GM21515 (cell line): ENCODE results near the gene MPST.

Experiments
- ATAC-seq: cut with Tn5 transposase; IDR thresholded peaks from one replicate; pipeline ENCODE4 v1.9.1; 2021; ENCODE audit not compliant: unreplicated experiment

MPST gene

DNA sequence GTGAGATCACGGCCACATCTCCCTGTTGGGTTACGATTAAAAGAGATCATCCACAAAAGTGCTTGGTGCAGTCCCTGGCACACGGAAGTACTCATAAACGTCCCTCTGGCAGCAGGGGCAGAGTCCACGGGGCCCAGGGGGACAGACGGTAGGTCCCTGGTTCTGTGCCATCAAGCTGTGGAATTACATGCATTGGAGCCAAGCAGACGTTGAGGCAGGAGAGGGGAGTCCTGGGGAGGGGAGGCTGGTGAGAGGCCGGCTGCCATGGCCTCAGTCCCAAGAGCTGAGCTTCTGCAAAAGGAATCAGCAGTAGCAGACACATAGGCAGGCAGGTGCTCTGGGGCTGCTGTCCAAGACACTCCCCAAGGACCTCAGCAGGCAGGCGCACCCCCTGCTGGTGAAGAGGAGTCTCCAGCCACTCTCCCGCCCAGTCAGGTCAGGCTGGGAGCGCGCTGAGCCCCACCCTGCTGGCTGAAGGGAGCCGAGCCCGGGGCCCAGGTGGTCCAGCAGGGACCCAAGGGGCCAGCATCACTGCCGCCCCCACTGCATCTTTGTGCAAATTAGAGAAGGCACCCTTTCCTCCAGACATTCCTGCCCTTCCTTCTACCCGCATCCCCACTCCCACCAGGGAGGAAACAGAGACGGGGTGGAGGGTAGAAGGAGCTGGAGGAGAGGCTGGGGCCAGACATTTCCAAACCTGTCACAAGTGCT lies 24.4 kb downstream of the MPST start:
- ATAC-seq: peak; percentile 61

DNA sequence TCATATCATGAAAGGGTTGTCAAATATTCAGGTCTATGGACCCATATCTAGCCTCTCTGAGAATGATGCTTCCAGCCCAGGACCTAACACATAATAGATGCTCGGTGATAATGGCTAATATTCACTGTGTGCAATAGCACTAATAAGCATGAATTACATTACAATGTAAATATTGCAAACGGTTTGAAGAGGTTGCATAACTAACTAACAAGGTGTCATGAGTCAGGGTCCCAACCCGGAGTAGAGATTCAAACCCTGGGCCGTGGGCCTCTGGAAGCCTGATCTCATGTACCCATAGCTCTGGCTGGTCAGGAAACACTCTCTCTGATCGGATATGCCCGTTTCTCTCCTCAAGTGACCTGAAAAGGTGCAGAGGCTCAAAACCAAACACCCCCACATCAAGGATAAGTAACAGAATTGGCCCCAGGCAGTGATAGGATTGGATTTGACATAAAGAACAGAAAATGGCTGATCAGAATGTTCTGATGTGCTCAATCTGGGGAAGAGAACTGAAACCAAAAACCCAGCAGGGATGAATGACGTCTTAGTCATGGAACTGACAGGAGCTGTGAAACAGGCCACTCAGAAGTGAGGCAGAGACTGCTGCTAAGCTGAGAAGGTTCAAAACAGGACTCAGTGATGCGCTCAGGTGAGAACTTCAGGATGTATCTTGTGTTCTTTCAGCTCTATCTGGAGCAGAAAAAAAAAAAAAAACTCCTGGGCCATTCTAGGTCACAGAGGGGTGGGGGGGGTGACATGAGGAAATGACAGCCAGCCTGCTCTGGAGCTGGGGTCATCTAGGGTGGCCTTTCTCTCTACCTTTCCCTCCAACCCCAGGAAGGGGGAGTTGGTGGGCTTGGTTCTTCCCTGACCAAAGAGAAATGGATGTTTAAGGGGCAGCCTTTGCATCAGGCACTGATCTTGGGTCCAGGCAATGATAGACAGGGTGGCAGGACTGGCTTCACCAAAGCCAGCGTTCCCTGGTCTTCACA lies 25.4 kb downstream of the MPST start:
- no peak for ATAC-seq

DNA sequence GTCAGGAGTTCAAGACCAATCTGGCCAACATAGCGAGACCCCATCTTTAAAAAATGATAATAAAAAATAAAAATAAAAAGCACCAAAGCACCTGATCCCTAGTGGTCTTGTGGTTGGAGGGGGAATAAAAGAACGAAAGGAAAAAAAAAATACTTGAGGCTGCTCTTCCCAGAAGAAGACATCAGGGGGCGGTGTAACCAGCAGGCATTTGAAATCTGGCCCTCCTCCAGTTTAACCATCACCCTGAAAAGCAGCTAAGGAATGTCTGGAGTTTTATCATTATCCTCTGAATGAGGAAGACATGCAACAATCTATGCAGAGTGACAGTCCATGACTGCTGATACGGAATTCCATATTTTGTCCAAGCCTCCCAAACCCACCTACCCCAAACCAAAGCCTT lies 26.4 kb downstream of the MPST start:
- no peak for ATAC-seq

DNA sequence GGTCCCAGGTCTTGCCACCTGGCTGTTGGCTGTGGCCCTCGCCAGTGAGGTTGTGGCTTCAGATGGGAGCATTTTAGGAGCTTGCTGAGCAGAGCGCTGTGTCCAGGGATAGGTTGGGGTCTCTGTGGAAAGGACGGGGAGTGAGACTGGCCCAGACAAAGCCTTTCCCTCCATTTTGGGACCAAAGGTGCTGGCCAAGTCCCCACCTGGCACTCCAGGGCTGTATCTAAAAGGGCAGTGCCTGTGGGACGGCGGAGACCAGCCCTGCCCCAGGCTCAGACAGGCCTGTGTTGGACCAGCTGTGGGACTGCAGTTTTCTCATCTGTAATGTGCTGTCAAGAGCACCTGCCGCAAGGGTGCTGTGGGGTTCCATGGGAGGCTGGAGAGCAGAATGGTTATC lies 27.0 kb downstream of the MPST start:
- no peak for ATAC-seq

GRCh38 chr22:37047006-37047405 lies 27.5 kb downstream of the MPST start:
- ATAC-seq: no peak

DNA sequence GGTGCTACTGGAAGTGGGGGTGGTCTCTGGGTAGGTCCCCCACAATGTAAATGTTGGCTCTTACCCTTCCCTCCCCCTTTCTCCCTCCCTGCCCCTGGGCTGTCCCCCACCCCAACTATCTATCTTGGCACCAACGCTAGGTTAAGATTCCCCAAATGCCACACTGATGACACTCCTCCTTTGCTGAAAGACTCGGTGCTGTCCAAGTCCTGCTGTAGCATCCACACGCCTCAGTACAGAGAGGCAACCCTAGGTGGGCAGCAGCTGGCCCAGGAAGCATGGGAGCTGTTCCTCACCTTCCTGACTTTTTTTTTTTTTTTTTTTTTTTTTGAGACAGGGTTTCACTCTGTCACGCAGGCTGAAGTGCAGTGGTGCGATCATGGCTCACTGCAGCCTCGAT lies 28.6 kb downstream of the MPST start:
- ATAC-seq: no peak

DNA sequence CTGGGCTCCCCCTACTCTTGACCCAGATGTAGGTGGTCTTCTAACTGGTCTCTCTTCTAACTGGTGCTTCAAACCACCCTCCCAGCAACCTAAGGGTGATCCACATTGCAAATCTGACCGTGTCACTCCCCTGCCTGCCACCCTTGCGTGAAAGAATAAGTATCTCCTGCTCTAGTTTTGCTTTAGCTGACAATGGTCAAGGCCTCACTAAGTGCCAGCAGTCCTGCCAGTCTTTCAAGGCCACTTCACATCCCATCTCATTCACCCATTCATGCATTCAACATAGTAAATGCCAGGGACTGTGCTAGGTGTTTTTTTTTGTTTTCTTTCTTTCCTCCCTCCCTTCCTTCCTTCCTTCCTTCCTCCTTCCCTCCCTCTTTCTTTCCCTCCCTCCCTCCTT lies 29.7 kb downstream of the MPST start:
- no peak for ATAC-seq

GRCh38 chr22:37050913-37051312 lies 31.4 kb downstream of the MPST start:
- ATAC-seq: no peak

- no peak for ATAC-seq
These were observed 32.1 kb downstream of the MPST start, which contains the start of gene KCTD17 for GRCh38 chr22:37051391-37052385. Gene KCTD17 (plus strand): TSS chr22:37051742. CDS start chr22:37051761, 19 bp downstream.

GRCh38 chr22:37052386-37053309 lies 33.1 kb downstream of the MPST start:
- no peak for ATAC-seq

- no peak for ATAC-seq
These were observed 33.9 kb downstream of the MPST start for GRCh38 chr22:37053310-37054055.

DNA sequence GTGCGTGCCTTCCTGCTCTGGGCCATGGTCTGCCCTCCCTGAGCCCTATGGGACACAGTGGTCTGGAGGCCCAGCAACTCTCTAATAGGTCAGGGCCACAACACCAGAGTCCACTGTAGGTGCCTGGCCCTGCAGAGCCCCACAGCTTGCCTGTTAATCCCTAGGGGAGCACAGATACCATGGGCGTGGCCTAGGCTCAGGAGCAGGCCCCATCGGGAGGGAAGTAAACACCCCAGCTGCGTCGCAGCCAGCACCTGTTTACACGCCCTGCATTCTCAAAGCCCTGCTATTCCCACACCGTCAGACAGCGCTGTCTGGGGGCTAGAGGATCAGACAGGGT lies 34.5 kb downstream of the MPST start:
- ATAC-seq: no peak

- ATAC-seq: no peak
These were observed 35.2 kb downstream of the MPST start for GRCh38 chr22:37054600-37055365.

DNA sequence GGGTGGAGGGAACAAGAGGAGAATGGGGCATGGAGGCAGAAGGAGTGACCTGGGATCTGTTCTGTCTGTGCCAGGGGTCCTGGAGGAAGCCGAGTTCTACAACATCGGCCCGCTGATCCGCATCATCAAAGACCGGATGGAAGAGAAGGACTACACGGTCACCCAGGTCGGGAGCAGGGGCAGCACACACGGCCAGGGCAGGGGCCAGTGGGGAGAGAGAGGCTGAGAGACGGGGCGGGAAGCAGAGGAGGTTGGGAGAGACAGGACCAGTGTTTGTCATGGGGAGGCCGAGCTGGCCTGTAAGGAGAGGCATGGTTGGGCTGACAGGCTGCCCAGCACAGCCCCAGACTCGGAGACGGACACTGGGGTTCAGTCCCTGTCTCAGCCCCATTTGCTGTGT lies 36.7 kb downstream of the MPST start:
- ATAC-seq: no peak

DNA sequence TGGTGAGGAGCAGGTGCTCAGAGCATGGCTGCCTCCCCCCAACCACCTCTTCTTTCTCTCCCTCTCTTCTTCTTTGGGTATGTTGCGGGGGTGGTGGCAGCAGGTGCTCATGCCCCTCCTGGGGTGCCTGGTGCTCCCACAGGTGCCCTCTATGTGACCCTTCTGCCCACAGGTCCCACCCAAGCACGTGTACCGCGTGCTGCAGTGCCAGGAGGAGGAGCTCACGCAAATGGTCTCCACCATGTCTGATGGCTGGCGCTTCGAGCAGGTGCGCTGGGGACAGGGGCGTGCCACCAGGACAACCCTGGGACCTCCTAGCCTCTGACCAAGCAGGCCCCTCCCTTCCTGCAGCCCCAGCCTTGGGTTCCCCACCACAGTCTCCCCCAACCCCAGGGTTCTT lies 37.7 kb downstream of the MPST start:
- no peak for ATAC-seq

DNA sequence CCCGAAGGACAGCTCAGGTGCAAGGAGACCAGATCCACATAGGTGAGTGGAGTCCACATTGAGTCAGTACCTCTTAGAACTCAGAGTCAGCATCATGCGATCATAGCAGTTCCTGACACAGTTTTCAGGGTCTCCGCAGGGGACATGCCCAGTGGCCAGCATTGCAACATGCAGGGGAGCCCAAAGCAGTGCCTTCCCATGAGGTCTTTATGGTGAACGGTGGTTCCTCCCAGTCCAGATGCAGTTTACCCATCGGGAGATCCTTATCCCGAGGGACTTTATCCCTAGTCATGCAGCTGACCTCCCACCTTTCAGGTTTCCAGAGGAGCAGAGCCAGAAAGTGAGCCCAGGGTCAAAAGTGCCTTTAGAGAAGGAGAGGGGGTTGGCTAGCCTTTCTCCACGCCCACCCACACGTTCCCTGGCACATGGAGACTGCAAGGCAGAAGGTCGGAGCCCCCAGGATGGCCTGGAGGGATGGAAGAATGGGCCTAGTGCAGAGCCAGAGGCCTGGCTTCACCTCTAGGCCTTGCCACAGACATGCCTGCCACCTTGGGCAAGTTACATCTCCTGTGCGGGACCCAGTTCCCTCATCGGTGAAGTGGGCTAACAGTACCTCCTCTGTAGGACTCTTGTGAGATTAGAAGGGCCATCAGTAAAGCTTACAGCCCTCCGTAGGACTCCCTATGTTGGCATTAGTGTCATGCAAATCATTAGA lies 38.4 kb downstream of the MPST start:
- ATAC-seq: no peak

DNA sequence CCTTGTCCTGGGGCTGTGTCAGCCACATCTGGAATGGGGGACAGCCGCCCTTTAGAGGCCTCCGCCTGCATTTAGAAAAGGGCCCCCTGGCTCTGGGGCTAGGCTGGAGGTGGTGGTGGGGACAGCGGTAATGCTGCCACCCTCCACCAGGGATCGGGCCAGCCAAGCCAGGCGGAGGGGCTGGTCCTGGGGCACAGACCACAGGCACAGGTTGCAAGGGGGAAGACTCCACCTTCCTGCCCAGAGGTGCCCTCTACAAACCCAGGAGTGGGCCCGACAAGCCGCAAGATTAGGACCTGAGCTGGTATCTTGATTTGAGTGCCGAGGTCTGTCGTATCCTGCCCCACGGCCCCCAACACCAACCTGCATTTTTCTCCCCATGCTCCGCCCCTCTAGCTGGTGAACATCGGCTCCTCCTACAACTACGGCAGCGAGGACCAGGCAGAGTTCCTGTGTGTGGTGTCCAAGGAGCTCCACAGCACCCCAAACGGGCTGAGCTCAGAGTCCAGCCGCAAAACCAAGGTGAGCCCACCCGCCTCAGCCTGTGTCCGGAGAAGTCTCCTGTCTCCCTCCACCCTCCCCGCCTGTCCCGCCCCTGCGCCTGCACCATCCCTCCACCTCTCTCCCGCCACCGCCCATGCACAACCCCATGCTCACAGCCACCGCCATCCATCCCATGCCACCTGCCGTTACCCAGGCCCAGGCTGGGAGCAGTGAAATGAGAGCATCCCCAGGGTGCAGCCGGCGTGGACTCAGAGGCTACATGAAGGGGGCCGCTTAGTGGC lies 39.6 kb downstream of the MPST start:
- no peak for ATAC-seq
